HG02571 (cell line): ENCODE measurements around the gene FOXP4.

Source experiments
- ATAC-seq: cut with Tn5 transposase; IDR thresholded peaks from one replicate; pipeline ENCODE4 v1.9.1; 2021; ENCODE audit warnings: mild to moderate bottlenecking, moderate library complexity; ENCODE audit not compliant: unreplicated experiment

FOXP4 gene

GRCh38 chr6:41519745-41520699, 26.2 kb upstream of the FOXP4 start:
- no peak for ATAC-seq

- ATAC-seq = no peak
Observed at GRCh38 chr6:41522780-41523548, 23.2 kb upstream of the FOXP4 start.

GRCh38 chr6:41523915-41524633, 22.1 kb upstream of the FOXP4 start:
- no peak for ATAC-seq

- no peak for ATAC-seq
Observed at GRCh38 chr6:41524634-41525011, 21.6 kb upstream of the FOXP4 start.

- ATAC-seq = no peak
Observed at GRCh38 chr6:41527721-41528408, 18.3 kb upstream of the FOXP4 start.

- no peak for ATAC-seq
Observed at GRCh38 chr6:41528409-41528963, 17.7 kb upstream of the FOXP4 start.

GRCh38 chr6:41529049-41529448, 17.1 kb upstream of the FOXP4 start:
- ATAC-seq = no peak

GRCh38 chr6:41529970-41530369, 16.2 kb upstream of the FOXP4 start:
- no peak for ATAC-seq

- ATAC-seq = no peak
Observed at GRCh38 chr6:41530476-41530875, 15.7 kb upstream of the FOXP4 start.

GRCh38 chr6:41531016-41531415, 15.2 kb upstream of the FOXP4 start:
- ATAC-seq = no peak

GRCh38 chr6:41531591-41532582, 14.3 kb upstream of the FOXP4 start:
- ATAC-seq = peak; percentile 85

- ATAC-seq = no peak
Observed at GRCh38 chr6:41535766-41536165, 10.4 kb upstream of the FOXP4 start.

GRCh38 chr6:41536795-41537758, 9.1 kb upstream of the FOXP4 start:
- ATAC-seq = no peak

- no peak for ATAC-seq
Observed at GRCh38 chr6:41538556-41539182, 7.5 kb upstream of the FOXP4 start.

GRCh38 chr6:41539204-41539603, 7.0 kb upstream of the FOXP4 start:
- no peak for ATAC-seq

GRCh38 chr6:41541364-41541763, 4.8 kb upstream of the FOXP4 start:
- no peak for ATAC-seq

- no peak for ATAC-seq
Observed at GRCh38 chr6:41543087-41543486, 3.1 kb upstream of the FOXP4 start.
